ENCODE results near the gene MVD. TPM values are rescaled to one million over a fixed set of nuclear protein-coding genes. Genes with fewer than 3 reads are reported as not detected.

Gene MVD
- total RNA-seq, 2 donors from 2014 or later, result 64.5 to 80.5 TPM

GRCh38 chr16:88645941-88646340 is 16.9 kb downstream of the MVD start:
- Mint-ChIP-seq H3K27me3 (ENCODE audit: low read depth) (no peaks in the 10 kb centered on the region), H3K36me3 (ENCODE audit: insufficient read depth in 2 of 2) (peaks cover 4 to 8% of the 10 kb centered on the region in 2 donors), H3K27ac (no peak overlapping the region), H3K4me1 (ENCODE audit: low read depth) (peaks cover 6% of the 10 kb centered on the region), H3K4me3 (no peak overlapping the region), H3K9me3 (no peaks in the 10 kb centered on the region)
- DNase-seq (no peak), ATAC-seq (replicated peaks in 1 of 2) (no peak)

GRCh38 chr16:88645455-88645854 is 17.4 kb downstream of the MVD start:
- ATAC-seq (replicated peaks in 1 of 2) (no peak), DNase-seq (no peak)
- no peak overlapping the region for H3K4me3 Mint-ChIP-seq
- H3K36me3 Mint-ChIP-seq (ENCODE audit: insufficient read depth in 2 of 2), result peaks cover 4 to 8% of the 10 kb centered on the region in 2 donors
- H3K9me3 Mint-ChIP-seq, result no peaks in the 10 kb centered on the region
- H3K27me3 Mint-ChIP-seq (ENCODE audit: low read depth), result peaks cover 3% of the 10 kb centered on the region
- H3K27ac Mint-ChIP-seq, result no peak overlapping the region
- peaks cover 8% of the 10 kb centered on the region for H3K4me1 Mint-ChIP-seq (ENCODE audit: low read depth)

- DNase-seq (no peak), ATAC-seq (replicated peaks in 1 of 2) (no peak)
- Mint-ChIP-seq H3K9me3 (no peaks in the 10 kb centered on the region), H3K36me3 (ENCODE audit: insufficient read depth in 2 of 2) (peaks cover 0 to 2% of the 10 kb centered on the region in 2 donors), H3K4me1 (ENCODE audit: low read depth) (peaks cover 6% of the 10 kb centered on the region), H3K27ac (no peak overlapping the region), H3K4me3 (no peak overlapping the region), H3K27me3 (ENCODE audit: low read depth) (peaks cover 10% of the 10 kb centered on the region)
Observed at GRCh38 chr16:88643644-88643932, 19.3 kb downstream of the MVD start.

GRCh38 chr16:88642881-88643643 is 19.8 kb downstream of the MVD start:
- Mint-ChIP-seq H3K4me1 (ENCODE audit: low read depth) (peaks cover 9% of the 10 kb centered on the region), H3K36me3 (ENCODE audit: insufficient read depth in 2 of 2) (peaks cover 0 to 2% of the 10 kb centered on the region in 2 donors), H3K9me3 (no peaks in the 10 kb centered on the region), H3K27me3 (ENCODE audit: low read depth) (peaks cover 15% of the 10 kb centered on the region), H3K4me3 (no peak overlapping the region), H3K27ac (no peak overlapping the region)
- ATAC-seq (replicated peaks in 1 of 2), result no peak
- no peak for DNase-seq

GRCh38 chr16:88640498-88641247 is 22.2 kb downstream of the MVD start:
- peaks cover 2 to 7% of the 10 kb centered on the region in 2 donors for H3K36me3 Mint-ChIP-seq (ENCODE audit: insufficient read depth in 2 of 2)

GRCh38 chr16:88640039-88640495 is 22.8 kb downstream of the MVD start:
- H3K9me3 Mint-ChIP-seq, result no peaks in the 10 kb centered on the region
- peaks cover 34% of the 10 kb centered on the region for H3K4me1 Mint-ChIP-seq (ENCODE audit: low read depth)
- H3K4me3 Mint-ChIP-seq, result no peak overlapping the region
- H3K36me3 Mint-ChIP-seq (ENCODE audit: insufficient read depth in 2 of 2), result peaks cover 2 to 7% of the 10 kb centered on the region in 2 donors
- peaks cover 25% of the 10 kb centered on the region for H3K27me3 Mint-ChIP-seq (ENCODE audit: low read depth)
- no peak for DNase-seq
- ATAC-seq (replicated peaks in 1 of 2), result no peak
- peak overlapping the region; percentile 87 for H3K27ac Mint-ChIP-seq

More at GRCh38 chr16:88640498-88641247, 22.2 kb downstream of the MVD start:
- Mint-ChIP-seq H3K4me3 (no peak overlapping the region), H3K27ac (peak overlapping the region; percentile 87), H3K9me3 (no peaks in the 10 kb centered on the region), H3K27me3 (ENCODE audit: low read depth) (peaks cover 25% of the 10 kb centered on the region), H3K4me1 (ENCODE audit: low read depth) (peaks cover 29% of the 10 kb centered on the region)
- ATAC-seq (replicated peaks in 1 of 2) (no peak), DNase-seq (no peak)

DNA sequence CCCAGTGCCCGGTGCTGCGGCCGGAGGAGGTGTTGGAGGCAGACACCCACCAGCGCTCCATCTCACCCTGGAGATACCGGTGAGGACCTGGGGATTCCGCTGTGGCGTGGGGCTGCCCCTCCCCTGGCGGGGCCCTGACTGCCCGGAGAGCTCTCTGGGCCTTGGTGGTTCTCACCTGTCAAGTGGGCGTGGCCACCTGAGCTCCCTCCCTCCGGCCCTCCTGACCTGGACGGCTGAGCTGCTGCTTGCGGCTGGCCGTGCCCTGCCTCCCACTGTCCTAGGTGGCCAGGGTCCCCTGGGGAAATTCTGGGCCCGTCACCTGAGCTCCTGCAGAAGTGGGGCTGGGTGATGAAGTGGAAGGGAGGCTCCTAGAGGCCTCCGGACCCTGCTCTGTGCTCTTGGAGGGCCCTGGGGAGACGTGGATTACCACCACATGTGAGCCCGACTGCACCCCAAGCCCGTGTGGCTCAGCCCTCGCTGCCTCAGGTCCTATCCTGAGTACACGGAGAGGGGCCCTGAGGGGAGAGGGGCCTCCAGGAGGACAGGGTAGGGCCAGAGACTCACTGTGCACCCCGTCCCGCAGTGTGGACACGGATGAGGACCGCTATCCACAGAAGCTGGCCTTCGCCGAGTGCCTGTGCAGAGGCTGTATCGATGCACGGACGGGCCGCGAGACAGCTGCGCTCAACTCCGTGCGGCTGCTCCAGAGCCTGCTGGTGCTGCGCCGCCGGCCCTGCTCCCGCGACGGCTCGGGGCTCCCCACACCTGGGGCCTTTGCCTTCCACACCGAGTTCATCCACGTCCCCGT is 23.5 kb downstream of the MVD start:
- Mint-ChIP-seq H3K36me3 (ENCODE audit: insufficient read depth in 2 of 2) (peaks cover 2 to 4% of the 10 kb centered on the region in 2 donors), H3K4me3 (no peak overlapping the region), H3K4me1 (ENCODE audit: low read depth) (peaks cover 41% of the 10 kb centered on the region), H3K27me3 (ENCODE audit: low read depth) (peaks cover 25% of the 10 kb centered on the region), H3K9me3 (no peaks in the 10 kb centered on the region), H3K27ac (no peak overlapping the region)
- ATAC-seq (replicated peaks in 1 of 2), result peak; percentile 2 to 4
- peak in 1 of 2 donors; percentile 14 for DNase-seq

- H3K36me3 Mint-ChIP-seq (ENCODE audit: insufficient read depth in 2 of 2), result peaks cover 2 to 4% of the 10 kb centered on the region in 2 donors
- DNase-seq (no peak), ATAC-seq (replicated peaks in 1 of 2) (no peak)
- H3K27ac Mint-ChIP-seq, result peak within 1 kb of the TSS; percentile 10
- no peaks in the 10 kb centered on the region for H3K9me3 Mint-ChIP-seq
- peaks cover 25% of the 10 kb centered on the region for H3K27me3 Mint-ChIP-seq (ENCODE audit: low read depth)
- H3K4me1 Mint-ChIP-seq (ENCODE audit: low read depth), result peaks cover 42% of the 10 kb centered on the region
- peak within 1 kb of the TSS; percentile 2 to 24 for H3K4me3 Mint-ChIP-seq
Observed at GRCh38 chr16:88638323-88639230, 24.3 kb downstream of the MVD start, which contains the start of gene IL17C. Gene IL17C, plus strand, starts transcription at chr16:88638572. Its CDS starts 70 bp downstream, at chr16:88638642.

DNA sequence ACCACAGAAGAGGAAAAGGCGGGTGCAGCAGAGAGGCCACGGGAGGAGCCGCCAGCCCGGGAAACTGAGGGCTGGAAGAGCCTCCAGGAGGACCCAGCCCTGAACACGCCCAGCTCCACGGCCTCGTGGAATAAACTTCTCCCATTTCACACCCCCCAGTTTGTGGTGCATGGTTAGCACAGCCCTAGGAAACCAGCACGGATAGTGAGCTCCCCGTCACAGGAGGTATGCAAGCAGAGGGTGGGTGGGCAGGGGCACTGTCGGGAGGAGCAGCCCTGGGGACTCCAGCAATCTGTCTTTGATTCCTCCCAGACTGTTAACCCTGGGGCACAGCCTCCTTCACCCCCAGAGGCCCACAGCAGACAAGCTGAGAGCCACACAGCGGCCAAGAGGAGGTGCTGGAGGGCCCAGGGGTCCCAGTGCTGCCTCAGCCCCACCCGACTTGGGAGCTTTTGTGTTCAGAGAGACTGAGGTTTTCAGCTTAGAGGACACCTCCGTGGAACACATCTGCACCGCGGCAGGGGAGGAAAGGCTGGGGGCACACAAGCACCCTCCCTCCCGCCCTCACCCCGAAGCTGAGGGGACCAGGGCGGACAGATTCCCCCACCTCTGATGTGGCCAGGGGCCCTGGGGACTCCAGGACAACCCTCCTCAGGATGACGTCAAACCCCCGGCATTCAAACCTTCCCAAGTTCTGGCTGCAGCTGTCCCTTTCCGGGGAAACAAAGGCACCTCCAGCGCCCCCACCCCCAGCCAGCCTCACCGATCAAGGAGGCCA is 26.2 kb downstream of the MVD start:
- Mint-ChIP-seq H3K27ac (peak overlapping the region; percentile 10), H3K27me3 (ENCODE audit: low read depth) (peaks cover 25% of the 10 kb centered on the region), H3K4me3 (peak overlapping the region in 1 of 2 donors; percentile 1), H3K9me3 (no peaks in the 10 kb centered on the region), H3K4me1 (ENCODE audit: low read depth) (peaks cover 50% of the 10 kb centered on the region), H3K36me3 (ENCODE audit: insufficient read depth in 2 of 2) (peaks cover 2 to 7% of the 10 kb centered on the region in 2 donors)
- no peak for ATAC-seq (replicated peaks in 1 of 2)
- no peak for DNase-seq

DNA sequence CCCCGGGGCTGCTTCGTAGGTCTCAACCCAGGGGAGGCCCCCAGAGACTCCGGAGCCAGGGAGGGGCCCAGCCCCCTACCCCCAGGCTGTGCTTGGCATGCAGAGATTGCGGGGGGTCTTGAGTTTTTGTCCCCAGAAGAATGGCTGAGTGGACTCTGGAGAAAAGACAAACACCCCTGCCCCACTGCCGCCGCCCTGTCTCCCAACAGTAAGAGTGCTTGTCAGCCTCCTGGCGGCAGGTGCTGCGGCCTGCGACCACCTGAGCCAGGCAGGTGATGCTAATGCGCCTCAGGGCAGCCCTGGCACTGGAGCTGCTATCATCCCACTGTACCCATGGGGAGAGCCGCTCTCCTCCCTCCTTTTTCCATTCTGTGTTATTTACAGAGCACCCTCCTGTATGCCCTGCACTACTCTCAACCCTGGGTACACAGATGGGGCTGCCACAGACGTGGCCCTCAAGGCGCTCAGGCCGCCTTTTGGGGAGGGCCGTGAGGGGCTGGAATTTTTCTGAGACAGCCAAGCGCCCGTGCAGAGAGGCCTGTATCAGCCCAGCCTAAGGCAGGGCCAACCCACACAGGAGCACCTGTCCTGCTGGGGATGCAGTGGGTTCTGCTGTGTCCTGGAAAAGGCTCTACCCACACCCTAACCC is 27.1 kb downstream of the MVD start:
- peaks cover 25% of the 10 kb centered on the region for H3K27me3 Mint-ChIP-seq (ENCODE audit: low read depth)
- no peak for ATAC-seq (replicated peaks in 1 of 2)
- H3K4me1 Mint-ChIP-seq (ENCODE audit: low read depth), result peaks cover 50% of the 10 kb centered on the region
- H3K4me3 Mint-ChIP-seq, result peak overlapping the region; percentile 32 to 83
- H3K9me3 Mint-ChIP-seq, result no peaks in the 10 kb centered on the region
- H3K27ac Mint-ChIP-seq, result peak overlapping the region; percentile 82
- peaks cover 2 to 7% of the 10 kb centered on the region in 2 donors for H3K36me3 Mint-ChIP-seq (ENCODE audit: insufficient read depth in 2 of 2)
- DNase-seq, result no peak

DNA sequence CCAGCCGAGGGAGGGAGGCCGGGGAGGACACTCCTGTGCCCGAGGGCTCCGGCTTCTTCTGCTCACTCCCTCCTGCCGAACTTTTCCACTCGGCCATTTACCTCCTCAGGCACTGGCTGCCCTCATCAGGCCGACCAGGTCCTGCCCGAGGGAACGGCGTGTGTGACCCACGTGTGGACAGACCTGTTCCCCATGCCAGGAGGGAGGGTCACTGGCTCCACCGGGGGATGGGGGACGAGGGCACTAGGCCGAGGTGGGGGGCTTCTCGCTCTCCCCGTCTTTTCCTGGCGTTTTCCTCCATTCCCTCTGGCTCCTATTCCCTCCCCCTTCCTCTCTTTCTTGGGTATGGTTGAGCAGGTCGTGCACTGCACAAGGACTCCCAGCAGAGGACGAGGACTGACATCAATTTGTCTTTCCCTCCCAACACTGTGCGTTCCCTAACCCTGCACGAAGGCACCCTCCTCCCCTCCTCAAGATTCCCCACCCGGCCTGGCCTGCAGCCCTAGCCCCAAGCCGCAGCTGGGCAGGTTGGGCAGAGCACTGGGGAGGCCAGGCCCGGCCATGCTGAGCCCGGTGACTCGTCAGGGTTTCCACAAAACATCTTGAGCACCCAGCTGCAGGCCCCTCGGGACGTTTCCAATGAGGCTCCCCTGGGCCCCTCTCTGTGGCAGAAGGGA is 27.8 kb downstream of the MVD start:
- ATAC-seq (replicated peaks in 1 of 2), result no peak
- Mint-ChIP-seq H3K4me1 (ENCODE audit: low read depth) (peaks cover 45% of the 10 kb centered on the region), H3K4me3 (peak overlapping the region; percentile 80 to 83), H3K36me3 (ENCODE audit: insufficient read depth in 2 of 2) (peaks cover 2 to 7% of the 10 kb centered on the region in 2 donors), H3K27ac (peak overlapping the region; percentile 26), H3K27me3 (ENCODE audit: low read depth) (peaks cover 19% of the 10 kb centered on the region), H3K9me3 (no peaks in the 10 kb centered on the region)
- no peak for DNase-seq

Data from activated T-cell treated with anti-CD3 and anti-CD28 coated beads, Interleukin-2, amount 50 U/mL, for 72 hours (primary cell).